Ishikawa (cell line): Measurements from ENCODE around the gene NLRP9.

Source experiments
- EP300 ChIP-seq: IDR thresholded peaks from 2 replicates; pipeline ENCODE4 v1.6.1; 2012; ENCODE audit warnings: borderline replicate concordance
- TCF12 ChIP-seq: IDR thresholded peaks from 2 replicates; pipeline ENCODE4 v1.6.1; 2012; ENCODE audit warnings: low read depth
- TEAD4 ChIP-seq: IDR thresholded peaks from 2 replicates; pipeline ENCODE4 v1.6.1; 2012
- YY1 ChIP-seq: IDR thresholded peaks from 2 replicates; pipeline ENCODE4 v1.6.1; 2012; ENCODE audit warnings: low read depth
- TF ChIP-seq, protein P1 (sequence below): IDR thresholded peaks from 2 replicates; pipeline ENCODE4 v1.6.1; 2012
- TF ChIP-seq, protein P2 (sequence below): IDR thresholded peaks from 2 replicates; pipeline ENCODE4 v1.6.1; 2012; ENCODE audit warnings: low read depth, mild to moderate bottlenecking

DNA sequence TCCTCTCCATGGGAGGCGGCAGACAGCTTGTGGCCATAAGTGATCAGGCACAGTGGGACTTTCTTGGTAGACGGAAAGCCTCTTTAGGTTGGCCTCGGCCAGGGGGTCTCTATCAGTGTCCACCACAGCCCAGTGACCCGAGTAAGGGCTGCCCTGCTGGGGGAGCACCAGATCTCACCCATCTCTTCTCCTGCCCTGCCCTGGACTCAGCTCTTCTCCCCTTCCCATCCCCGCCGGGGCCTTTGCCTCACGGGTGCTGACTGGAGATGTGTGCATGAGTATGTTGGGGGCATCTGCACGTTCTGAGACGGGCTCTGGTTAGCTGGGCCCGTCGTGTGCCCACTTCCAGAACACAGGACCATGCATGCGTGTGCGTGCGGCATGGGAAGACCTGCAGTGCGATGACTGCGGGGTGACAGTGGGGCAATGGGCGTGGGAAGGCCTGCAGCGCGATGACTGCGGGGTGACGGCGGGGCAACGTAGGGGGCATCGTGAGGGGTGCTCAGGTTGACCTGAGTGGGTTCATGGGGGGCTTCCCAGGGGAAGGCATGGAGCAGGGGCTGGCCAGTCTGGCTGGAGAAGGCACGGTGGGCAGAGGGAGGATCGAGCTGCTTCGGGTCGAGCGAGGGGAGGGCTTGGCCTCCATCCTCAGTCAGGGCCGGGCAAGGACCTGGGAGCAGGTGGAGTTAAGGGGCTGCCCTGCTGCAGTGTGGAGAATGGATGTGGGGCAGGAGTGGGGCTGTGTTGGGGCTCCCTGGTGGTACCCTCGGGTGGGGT lies 47.2 kb downstream of the NLRP9 start:
- TF ChIP-seq TCF12 (no peak), YY1 (no peak), EP300 (no peak), TEAD4 (no peak)
- TF ChIP-seq, protein P1, sequence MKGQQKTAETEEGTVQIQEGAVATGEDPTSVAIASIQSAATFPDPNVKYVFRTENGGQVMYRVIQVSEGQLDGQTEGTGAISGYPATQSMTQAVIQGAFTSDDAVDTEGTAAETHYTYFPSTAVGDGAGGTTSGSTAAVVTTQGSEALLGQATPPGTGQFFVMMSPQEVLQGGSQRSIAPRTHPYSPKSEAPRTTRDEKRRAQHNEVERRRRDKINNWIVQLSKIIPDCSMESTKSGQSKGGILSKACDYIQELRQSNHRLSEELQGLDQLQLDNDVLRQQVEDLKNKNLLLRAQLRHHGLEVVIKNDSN = no peak
- TF ChIP-seq, protein P2, sequence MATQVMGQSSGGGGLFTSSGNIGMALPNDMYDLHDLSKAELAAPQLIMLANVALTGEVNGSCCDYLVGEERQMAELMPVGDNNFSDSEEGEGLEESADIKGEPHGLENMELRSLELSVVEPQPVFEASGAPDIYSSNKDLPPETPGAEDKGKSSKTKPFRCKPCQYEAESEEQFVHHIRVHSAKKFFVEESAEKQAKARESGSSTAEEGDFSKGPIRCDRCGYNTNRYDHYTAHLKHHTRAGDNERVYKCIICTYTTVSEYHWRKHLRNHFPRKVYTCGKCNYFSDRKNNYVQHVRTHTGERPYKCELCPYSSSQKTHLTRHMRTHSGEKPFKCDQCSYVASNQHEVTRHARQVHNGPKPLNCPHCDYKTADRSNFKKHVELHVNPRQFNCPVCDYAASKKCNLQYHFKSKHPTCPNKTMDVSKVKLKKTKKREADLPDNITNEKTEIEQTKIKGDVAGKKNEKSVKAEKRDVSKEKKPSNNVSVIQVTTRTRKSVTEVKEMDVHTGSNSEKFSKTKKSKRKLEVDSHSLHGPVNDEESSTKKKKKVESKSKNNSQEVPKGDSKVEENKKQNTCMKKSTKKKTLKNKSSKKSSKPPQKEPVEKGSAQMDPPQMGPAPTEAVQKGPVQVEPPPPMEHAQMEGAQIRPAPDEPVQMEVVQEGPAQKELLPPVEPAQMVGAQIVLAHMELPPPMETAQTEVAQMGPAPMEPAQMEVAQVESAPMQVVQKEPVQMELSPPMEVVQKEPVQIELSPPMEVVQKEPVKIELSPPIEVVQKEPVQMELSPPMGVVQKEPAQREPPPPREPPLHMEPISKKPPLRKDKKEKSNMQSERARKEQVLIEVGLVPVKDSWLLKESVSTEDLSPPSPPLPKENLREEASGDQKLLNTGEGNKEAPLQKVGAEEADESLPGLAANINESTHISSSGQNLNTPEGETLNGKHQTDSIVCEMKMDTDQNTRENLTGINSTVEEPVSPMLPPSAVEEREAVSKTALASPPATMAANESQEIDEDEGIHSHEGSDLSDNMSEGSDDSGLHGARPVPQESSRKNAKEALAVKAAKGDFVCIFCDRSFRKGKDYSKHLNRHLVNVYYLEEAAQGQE = no peak
